Measurements from ENCODE around the gene NF2. TPM values are rescaled to one million over a fixed set of nuclear protein-coding genes. Genes with fewer than 3 reads are reported as not detected.

Gene NF2
- total RNA-seq, 3 donors from 2014 or later (not counting 1 experiment from before 2014, with no cell fraction given) = 32.4 to 43.8 (median 39.6) TPM

GRCh38 chr22:29695129-29695926 is 91.9 kb downstream of the NF2 start:
- DNase-seq (no peak), ATAC-seq (no peak)
- H3K36me3 ChIP-seq (ENCODE audit: control insufficient read depth, insufficient read depth, low read length) = peaks cover 23% of the 10 kb centered on the region
- H3K27me3 ChIP-seq (ENCODE audit: control insufficient read depth, insufficient read depth, low read length) = no peaks in the 10 kb centered on the region
- Mint-ChIP-seq H3K4me1 (no peaks in the 10 kb centered on the region), H3K27ac (no peak overlapping the region), H3K27me3 (ENCODE audit: low read depth in 2 of 2) (no peaks in the 10 kb centered on the region), H3K4me3 (no peak overlapping the region), H3K36me3 (no peaks in the 10 kb centered on the region), H3K9me3 (no peaks in the 10 kb centered on the region)
- TF ChIP-seq CTCF (IDR thresholded peaks at IDR 0.05) = no peak
- no peaks in the 10 kb centered on the region for H3K9me3 ChIP-seq (ENCODE audit: control insufficient read depth, insufficient read depth, low read length)
- intact Hi-C loops (cut with micrococcal nuclease) = loop anchor here (10.0 kb wide), 1 partner anchor 61 kb away; no protein-coding TSS in a partner anchor
- 94% methylated on average over 33 of the region's 33 CpGs for WGBS (ENCODE audit: insufficient coverage)
- no peaks in the 10 kb centered on the region for H3K4me1 ChIP-seq (ENCODE audit: control insufficient read depth, insufficient read depth, low read length)
- H3K27ac ChIP-seq (ENCODE audit: low read length) = no peak overlapping the region
- H3K4me3 ChIP-seq (ENCODE audit: low read length) = no peak overlapping the region

- Histone ChIP-seq H3K4me3 (ENCODE audit: low read length) (no peak overlapping the region), H3K27ac (ENCODE audit: low read length) (no peak overlapping the region), H3K9me3 (ENCODE audit: control insufficient read depth, insufficient read depth, low read length) (no peaks in the 10 kb centered on the region), H3K36me3 (ENCODE audit: control insufficient read depth, insufficient read depth, low read length) (peaks cover 17% of the 10 kb centered on the region), H3K27me3 (ENCODE audit: control insufficient read depth, insufficient read depth, low read length) (no peaks in the 10 kb centered on the region), H3K4me1 (ENCODE audit: control insufficient read depth, insufficient read depth, low read length) (peaks cover 3% of the 10 kb centered on the region)
- intact Hi-C loops (cut with micrococcal nuclease) = loop anchor here (10.0 kb wide), 1 partner anchor 63 kb away; no protein-coding TSS in a partner anchor
- Mint-ChIP-seq H3K4me1 (peaks cover 0 to 6% of the 10 kb centered on the region in 2 donors), H3K9me3 (no peaks in the 10 kb centered on the region), H3K27ac (no peak overlapping the region), H3K27me3 (ENCODE audit: low read depth in 2 of 2) (peaks cover 0 to 5% of the 10 kb centered on the region in 2 donors), H3K4me3 (no peak overlapping the region), H3K36me3 (no peaks in the 10 kb centered on the region)
- ATAC-seq (no peak), DNase-seq (no peak)
- WGBS (ENCODE audit: insufficient coverage) = 95% methylated on average over 16 of the region's 16 CpGs
- TF ChIP-seq CTCF (IDR thresholded peaks at IDR 0.05) = no peak
Observed at GRCh38 chr22:29697853-29698598, 94.6 kb downstream of the NF2 start.

GRCh38 chr22:29700206-29700899 is 96.9 kb downstream of the NF2 start:
- Histone ChIP-seq H3K4me1 (ENCODE audit: control insufficient read depth, insufficient read depth, low read length) (peaks cover 3% of the 10 kb centered on the region), H3K27me3 (ENCODE audit: control insufficient read depth, insufficient read depth, low read length) (no peaks in the 10 kb centered on the region), H3K36me3 (ENCODE audit: control insufficient read depth, insufficient read depth, low read length) (peaks cover 5% of the 10 kb centered on the region), H3K27ac (ENCODE audit: low read length) (no peak overlapping the region), H3K9me3 (ENCODE audit: control insufficient read depth, insufficient read depth, low read length) (no peaks in the 10 kb centered on the region), H3K4me3 (ENCODE audit: low read length) (no peak overlapping the region)
- 88% methylated on average over 17 of the region's 19 CpGs for WGBS (ENCODE audit: insufficient coverage)
- Mint-ChIP-seq H3K27me3 (ENCODE audit: low read depth in 2 of 2) (peaks cover 0 to 9% of the 10 kb centered on the region in 2 donors), H3K4me3 (no peak overlapping the region), H3K9me3 (no peaks in the 10 kb centered on the region), H3K27ac (no peak overlapping the region), H3K4me1 (peaks cover 0 to 10% of the 10 kb centered on the region in 2 donors), H3K36me3 (no peaks in the 10 kb centered on the region)
- ATAC-seq = no peak
- TF ChIP-seq CTCF (IDR thresholded peaks at IDR 0.05) = no peak
- DNase-seq = no peak
- intact Hi-C loops (cut with micrococcal nuclease) = no loop called here

Measured in natural killer cell (primary cell).